B cell (primary cell): ENCODE data around the gene CCBE1. TPM values are rescaled to one million over a fixed set of nuclear protein-coding genes. Genes with fewer than 3 reads are reported as not detected.

Source experiments
- ATAC-seq: fragments of 200-7000 bp; cut with Tn5 transposase; one replicate; pipeline ENCODE4 v1.10.0; 2021; ENCODE audit warnings: low read depth, mild to moderate bottlenecking, moderate number of reproducible peaks, moderate library complexity
- CTCF ChIA-PET: fragments of 350-600 bp; sonication (Branson Sonifier 250); formaldehyde crosslinking; loops from one replicate; lab custom pipeline; 2021; ENCODE audit warnings: antibody characterized with exemption, inconsistent platforms; lab: Charles Lee
- POLR2A ChIA-PET: fragments of 350-600 bp; sonication (Branson Sonifier 250); formaldehyde crosslinking; loops from one replicate; lab custom pipeline; 2021; ENCODE audit warnings: antibody characterized with exemption; lab: Charles Lee
- DNase-seq: peaks from one replicate; pipeline ENCODE4 v3.0.0; 2013
- H2AFZ ChIP-seq: 2 replicates; pipeline ENCODE4 v1.6.1; 2012; ENCODE audit warnings: mild to moderate bottlenecking, low read depth, low read length; ENCODE audit not compliant: insufficient read depth, poor library complexity, severe bottlenecking
- H3K27ac ChIP-seq, 2 donors: 1 replicate in 1 of 2; 2 replicates in 1 of 2; pipeline ENCODE4 v1.5.1; 2012 to 2013; ENCODE audit warnings: low read length in 2 of 2, mild to moderate bottlenecking in 2 of 2, moderate library complexity in 1 of 2
- H3K27me3 ChIP-seq, 4 experiments: fragments of 200-600 bp in 1 of 4; sonication (generic) in 1 of 4; replicated peaks in 1 of 4; 1 replicate in 2 of 4; 2 replicates in 2 of 4; pipeline versions ENCODE4 v1.6.1 to v1.7.0; 2013 to 2016; ENCODE audit warnings: low read length in 3 of 4, mild to moderate bottlenecking in 2 of 4, mixed read lengths in 1 of 4, moderate library complexity in 1 of 4; ENCODE audit not compliant: insufficient read depth in 4 of 4, control insufficient read depth in 3 of 4; ENCODE audit errors: control extremely low read depth in 1 of 4
- H3K36me3 ChIP-seq, 2 experiments: replicated peaks in 1 of 2; 1 replicate in 1 of 2; 2 replicates in 1 of 2; pipeline versions ENCODE4 v1.6.1 to v1.7.1; 2013; ENCODE audit warnings: low read length in 1 of 2; ENCODE audit not compliant: insufficient read depth in 2 of 2, control insufficient read depth in 1 of 2; ENCODE audit errors: control extremely low read depth in 1 of 2, extremely low read depth in 1 of 2
- H3K4me1 ChIP-seq, 2 donors: fragments of 200-600 bp in 1 of 2; sonication (generic) in 1 of 2; 1 replicate in 1 of 2; 2 replicates in 1 of 2; pipeline versions ENCODE4 v1.5.1 to v1.6.1; 2013 to 2017; ENCODE audit warnings: low read length in 2 of 2; ENCODE audit not compliant: control insufficient read depth in 2 of 2, insufficient read depth in 2 of 2
- H3K4me2 ChIP-seq: replicated peaks from 2 replicates; pipeline ENCODE3; 2012; ENCODE audit warnings: mild to moderate bottlenecking, low read depth, low read length; ENCODE audit not compliant: poor library complexity, severe bottlenecking
- H3K4me3 ChIP-seq, 5 experiments: fragments of 200-600 bp in 1 of 5; sonication (generic) in 1 of 5; 1 replicate in 3 of 5; 2 replicates in 2 of 5; pipeline versions ENCODE4 v1.5.1 to v1.7.0; 2011 to 2016; ENCODE audit warnings: low read length in 4 of 5, mild to moderate bottlenecking in 4 of 5, low read depth in 2 of 5, control low read depth in 1 of 5, moderate library complexity in 1 of 5; ENCODE audit not compliant: insufficient read depth in 1 of 5; ENCODE audit errors: control extremely low read depth in 1 of 5, extremely low read depth in 1 of 5
- H3K79me2 ChIP-seq: fragments of 200-600 bp; sonication (generic); one replicate; pipeline ENCODE4 v1.6.0; 2016; ENCODE audit warnings: low read length; ENCODE audit not compliant: control insufficient read depth, insufficient read depth
- H3K9ac ChIP-seq: fragments of 200-600 bp; sonication (generic); 2 replicates; pipeline ENCODE4 v1.6.1; 2017; ENCODE audit warnings: mild to moderate bottlenecking, low read length, moderate library complexity
- H3K9me3 ChIP-seq, 3 donors: one replicate each; pipeline versions ENCODE4 v1.6.1 to v1.7.1; 2013; ENCODE audit warnings: low read length in 2 of 3; ENCODE audit not compliant: control insufficient read depth in 2 of 3, insufficient read depth in 1 of 3; ENCODE audit errors: control extremely low read depth in 1 of 3
- H4K20me1 ChIP-seq: 2 replicates; pipeline ENCODE4 v1.6.0; 2012; ENCODE audit warnings: mild to moderate bottlenecking, low read length; ENCODE audit not compliant: insufficient read depth, control insufficient read depth, poor library complexity, severe bottlenecking
- H3K27ac Mint-ChIP-seq: one replicate; pipeline ENCODE4 v1.8.0; 2021; ENCODE audit warnings: mixed read lengths
- H3K27me3 Mint-ChIP-seq: one replicate; pipeline ENCODE4 v1.8.0; 2021; ENCODE audit warnings: mixed read lengths
- H3K4me1 Mint-ChIP-seq: one replicate; pipeline ENCODE4 v1.8.0; 2021; ENCODE audit warnings: mixed read lengths
- H3K4me3 Mint-ChIP-seq: one replicate; pipeline ENCODE4 v1.8.0; 2021; ENCODE audit warnings: mixed read lengths
- H3K9me3 Mint-ChIP-seq: one replicate; pipeline ENCODE4 v1.8.0; 2022; ENCODE audit warnings: mixed read lengths; ENCODE audit not compliant: insufficient read depth
- EZH2 ChIP-seq: IDR thresholded peaks from 2 replicates; pipeline ENCODE4 v1.6.1; 2012; ENCODE audit warnings: borderline replicate concordance, low read depth, mild to moderate bottlenecking, moderate library complexity, low read length; ENCODE audit not compliant: insufficient read depth, poor library complexity, severe bottlenecking
- WGBS: methylation state at CpG from one replicate; pipeline ENCODE4 v1.1.5; 2013; ENCODE audit warnings: missing lambda C conversion rate; ENCODE audit not compliant: insufficient coverage; 5-methylcytosine and 5-hydroxymethylcytosine counted together
- intact Hi-C: fragments of 100-400 bp; cut with micrococcal nuclease; formaldehyde crosslinking; loops from one replicate; pipeline ENCODE4 v1.10.0; 2022
- polyA plus RNA-seq: library from polyadenylated mRNA; depleted of rRNA; stranded (reverse); fragments of >200 nt; gene quantifications from 2 replicates; pipeline ENCODE4 v1.2.3, GENCODE V29; 2012
- total RNA-seq, 2 donors: library from RNA; stranded (reverse); fragments of 120-200 nt in 1 of 2; gene quantifications; 1 replicate in 1 of 2; 2 replicates in 1 of 2; pipeline versions ENCODE4 v1.2.3 to v1.2.4, GENCODE V29; 2013 to 2022
- TF ChIP-seq, protein P1 (sequence below): fragments of 200-600 bp; IDR thresholded peaks from one replicate; pipeline ENCODE4 v1.8.0; 2022; ENCODE audit warnings: antibody characterized with exemption, mild to moderate bottlenecking

The CCBE1 gene
- total and polyA plus RNA-seq, 2 donors (not counting 1 experiment from before 2014, with no cell fraction given) = not detected

DNA sequence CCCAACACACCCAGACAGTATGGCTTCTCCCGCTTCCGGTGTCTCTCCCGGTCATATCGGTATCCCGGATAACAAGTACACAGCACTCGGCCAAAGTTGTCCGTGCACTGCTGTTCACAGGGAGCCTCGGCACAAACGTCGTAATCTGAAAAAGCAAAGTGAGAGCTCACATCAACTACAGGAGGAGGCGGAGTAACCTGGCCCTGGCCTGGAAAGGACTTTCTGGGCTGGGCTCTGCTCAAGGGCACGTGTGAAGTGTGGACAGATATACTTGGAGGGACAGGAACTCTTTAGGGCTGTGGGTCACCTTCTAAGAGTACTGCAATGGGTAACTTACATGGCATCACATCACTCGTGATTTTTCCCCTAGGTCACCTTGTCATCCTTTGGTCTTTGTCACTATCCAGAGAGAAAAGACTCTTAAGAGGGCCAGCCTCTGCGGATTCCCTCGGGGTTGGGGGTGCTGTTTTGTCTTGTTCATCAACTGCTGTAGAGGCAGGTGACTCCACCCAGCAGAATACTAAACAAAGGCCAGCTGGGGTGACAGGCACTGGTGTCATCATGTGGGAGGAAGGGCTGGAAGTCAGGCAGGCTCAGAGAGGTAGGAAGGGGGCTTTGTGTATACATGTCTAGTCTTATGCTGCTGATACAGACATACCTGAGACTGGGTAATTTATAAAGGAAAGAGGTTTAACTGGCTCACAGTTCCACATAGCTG is 227.6 kb downstream of the CCBE1 start:
- H3K4me2 ChIP-seq = no peak overlapping the region
- H2AFZ ChIP-seq = no peak overlapping the region
- Mint-ChIP-seq H3K9me3 (no peaks in the 10 kb centered on the region), H3K27ac (no peak overlapping the region), H3K4me3 (no peak overlapping the region), H3K27me3 (peaks cover 16% of the 10 kb centered on the region), H3K4me1 (no peaks in the 10 kb centered on the region)
- no peak for DNase-seq
- no peaks in the 10 kb centered on the region for H3K4me1 ChIP-seq
- no peak overlapping the region for H3K27ac ChIP-seq
- TF ChIP-seq, protein P1, sequence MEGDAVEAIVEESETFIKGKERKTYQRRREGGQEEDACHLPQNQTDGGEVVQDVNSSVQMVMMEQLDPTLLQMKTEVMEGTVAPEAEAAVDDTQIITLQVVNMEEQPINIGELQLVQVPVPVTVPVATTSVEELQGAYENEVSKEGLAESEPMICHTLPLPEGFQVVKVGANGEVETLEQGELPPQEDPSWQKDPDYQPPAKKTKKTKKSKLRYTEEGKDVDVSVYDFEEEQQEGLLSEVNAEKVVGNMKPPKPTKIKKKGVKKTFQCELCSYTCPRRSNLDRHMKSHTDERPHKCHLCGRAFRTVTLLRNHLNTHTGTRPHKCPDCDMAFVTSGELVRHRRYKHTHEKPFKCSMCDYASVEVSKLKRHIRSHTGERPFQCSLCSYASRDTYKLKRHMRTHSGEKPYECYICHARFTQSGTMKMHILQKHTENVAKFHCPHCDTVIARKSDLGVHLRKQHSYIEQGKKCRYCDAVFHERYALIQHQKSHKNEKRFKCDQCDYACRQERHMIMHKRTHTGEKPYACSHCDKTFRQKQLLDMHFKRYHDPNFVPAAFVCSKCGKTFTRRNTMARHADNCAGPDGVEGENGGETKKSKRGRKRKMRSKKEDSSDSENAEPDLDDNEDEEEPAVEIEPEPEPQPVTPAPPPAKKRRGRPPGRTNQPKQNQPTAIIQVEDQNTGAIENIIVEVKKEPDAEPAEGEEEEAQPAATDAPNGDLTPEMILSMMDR = no peak
- no peak for TF ChIP-seq EZH2
- CTCF ChIA-PET = interaction anchor here (1.6 kb wide), 1 partner anchor 10 kb away, joined by 5 read pairs; no protein-coding TSS in a partner anchor
- no peaks in the 10 kb centered on the region for H3K79me2 ChIP-seq
- no peaks in the 10 kb centered on the region for H3K36me3 ChIP-seq
- no peak overlapping the region for H3K4me3 ChIP-seq
- no peaks in the 10 kb centered on the region for H3K9me3 ChIP-seq
- intact Hi-C loops = no loop called here
- no peaks in the 10 kb centered on the region for H4K20me1 ChIP-seq
- H3K27me3 ChIP-seq = no peaks in the 10 kb centered on the region
- WGBS = 97% methylated on average over 12 of the region's 15 CpGs
- H3K9ac ChIP-seq = no peak overlapping the region
- POLR2A ChIA-PET = no interaction called here
- ATAC-seq = no peak

DNA sequence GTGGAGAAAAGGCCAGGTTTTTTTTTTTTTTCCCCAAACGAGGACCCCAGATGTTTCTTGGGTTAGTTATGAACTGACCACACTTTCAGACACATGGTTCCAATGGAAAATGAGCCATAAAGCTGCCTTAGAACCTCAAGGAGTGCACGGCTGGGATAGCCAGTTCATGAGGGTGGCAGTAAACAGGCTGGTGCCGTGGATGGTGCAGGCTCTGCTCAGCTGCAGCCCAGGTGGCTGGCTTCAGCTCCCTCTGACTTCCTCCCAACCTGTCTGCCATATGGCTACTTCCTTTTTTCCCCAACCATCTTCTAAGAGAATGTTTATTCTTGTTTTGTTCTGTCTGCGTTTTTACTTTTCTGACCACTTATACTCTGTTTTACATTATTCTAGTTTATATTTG is 228.4 kb downstream of the CCBE1 start:
- ATAC-seq (no peak), DNase-seq (no peak)
- POLR2A ChIA-PET = no interaction called here
- Histone ChIP-seq H3K27ac (no peak overlapping the region), H2AFZ (no peak overlapping the region), H3K4me2 (no peak overlapping the region), H3K4me3 (no peak overlapping the region), H3K9ac (no peak overlapping the region), H3K27me3 (no peaks in the 10 kb centered on the region), H3K79me2 (no peaks in the 10 kb centered on the region), H3K4me1 (no peaks in the 10 kb centered on the region), H4K20me1 (no peaks in the 10 kb centered on the region), H3K9me3 (no peaks in the 10 kb centered on the region), H3K36me3 (no peaks in the 10 kb centered on the region)
- Mint-ChIP-seq H3K4me1 (no peaks in the 10 kb centered on the region), H3K27ac (no peak overlapping the region), H3K4me3 (no peak overlapping the region), H3K27me3 (peaks cover 14% of the 10 kb centered on the region), H3K9me3 (no peaks in the 10 kb centered on the region)
- TF ChIP-seq EZH2 = no peak
- TF ChIP-seq, protein P1 = no peak
- CTCF ChIA-PET = interaction anchor here (1.6 to 1.8 kb wide), 2 partner anchors 9 to 10 kb away, joined by 5 to 7 read pairs; no protein-coding TSS in a partner anchor
- intact Hi-C loops = no loop called here
- 39% methylated on average over 2 of the region's 4 CpGs for WGBS
